OCI-LY1 (cell line): ENCODE measurements around the gene HDAC9.

Experiments used
- H2AFZ ChIP-seq: fragments of 200-600 bp; sonication (generic), shearing (Covaris generic); 2 replicates; pipeline ENCODE4 v1.6.0; 2014; ENCODE audit warnings: antibody characterized with exemption, mild to moderate bottlenecking, low read length
- H3F3A ChIP-seq: fragments of 200-600 bp; sonication (generic), shearing (Covaris generic); 2 replicates; pipeline ENCODE4 v1.6.0; 2014; ENCODE audit warnings: mild to moderate bottlenecking, antibody characterized with exemption, low read length, moderate library complexity; ENCODE audit not compliant: insufficient read depth
- H3K27ac ChIP-seq: fragments of 200-600 bp; sonication (generic); 2 replicates; pipeline ENCODE4 v1.5.1; 2014; ENCODE audit warnings: low read length, mixed run types, mild to moderate bottlenecking, low read depth; ENCODE audit not compliant: poor library complexity, severe bottlenecking
- H3K27me3 ChIP-seq: fragments of 200-600 bp; sonication (generic); 2 replicates; pipeline ENCODE4 v1.6.0; 2014; ENCODE audit warnings: antibody characterized with exemption, mild to moderate bottlenecking, low read length, moderate library complexity; ENCODE audit not compliant: insufficient read depth
- H3K36me3 ChIP-seq: fragments of 200-600 bp; sonication (generic); 2 replicates; pipeline ENCODE4 v1.6.1; 2014; ENCODE audit warnings: mild to moderate bottlenecking, antibody characterized with exemption, low read length, moderate library complexity, mixed read lengths; ENCODE audit not compliant: insufficient read depth
- H3K4me1 ChIP-seq: fragments of 200-600 bp; sonication (generic); 2 replicates; pipeline ENCODE4 v1.5.1; 2014; ENCODE audit warnings: mild to moderate bottlenecking, low read length, moderate library complexity; ENCODE audit not compliant: insufficient read depth, severe bottlenecking
- H3K4me2 ChIP-seq: fragments of 200-600 bp; sonication (generic), shearing (Covaris generic); 2 replicates; pipeline ENCODE4 v1.6.1; 2014; ENCODE audit warnings: low read length
- H3K4me3 ChIP-seq: fragments of 200-600 bp; sonication (generic); 2 replicates; pipeline ENCODE4 v1.5.1; 2014; ENCODE audit warnings: low read length, low read depth, mild to moderate bottlenecking, mixed read lengths; ENCODE audit not compliant: poor library complexity, severe bottlenecking
- H3K79me2 ChIP-seq: fragments of 200-600 bp; shearing (Covaris generic); 2 replicates; pipeline ENCODE4 v1.6.1; 2016; ENCODE audit warnings: mixed run types, low read length, mixed read lengths; ENCODE audit not compliant: insufficient read depth
- H3K9ac ChIP-seq: fragments of 200-600 bp; sonication (generic), shearing (Covaris generic); 2 replicates; pipeline ENCODE4 v1.6.1; 2014; ENCODE audit warnings: mild to moderate bottlenecking, low read length, mixed read lengths
- H3K9me2 ChIP-seq: fragments of 200-600 bp; sonication (generic), shearing (Covaris generic); 2 replicates; pipeline ENCODE4 v1.6.1; 2014; ENCODE audit warnings: low read depth, mild to moderate bottlenecking, low read length, mixed read lengths
- H3K9me3 ChIP-seq: fragments of 200-600 bp; shearing (Covaris generic); 2 replicates; pipeline ENCODE4 v1.6.1; 2014; ENCODE audit warnings: low read length, mixed read lengths
- H4K20me1 ChIP-seq: fragments of 200-600 bp; sonication (generic), shearing (Covaris generic); 2 replicates; pipeline ENCODE4 v1.6.0; 2016; ENCODE audit warnings: mild to moderate bottlenecking, low read length; ENCODE audit not compliant: insufficient read depth
- EZH2 ChIP-seq: fragments of 200-600 bp; sonication (generic), shearing (Covaris generic); IDR thresholded peaks from 2 replicates; pipeline ENCODE4 v1.8.0; 2017; ENCODE audit warnings: borderline replicate concordance, mixed run types, mild to moderate bottlenecking, antibody characterized with exemption, low read length, moderate library complexity, mixed read lengths
- TF ChIP-seq, protein P1 (sequence below): fragments of 200-600 bp; sonication (generic), shearing (Covaris generic); IDR thresholded peaks from 2 replicates; pipeline ENCODE4 v1.5.1; 2017; ENCODE audit warnings: mild to moderate bottlenecking, antibody characterized with exemption, low read length, moderate library complexity, mixed read lengths

HDAC9 gene

DNA sequence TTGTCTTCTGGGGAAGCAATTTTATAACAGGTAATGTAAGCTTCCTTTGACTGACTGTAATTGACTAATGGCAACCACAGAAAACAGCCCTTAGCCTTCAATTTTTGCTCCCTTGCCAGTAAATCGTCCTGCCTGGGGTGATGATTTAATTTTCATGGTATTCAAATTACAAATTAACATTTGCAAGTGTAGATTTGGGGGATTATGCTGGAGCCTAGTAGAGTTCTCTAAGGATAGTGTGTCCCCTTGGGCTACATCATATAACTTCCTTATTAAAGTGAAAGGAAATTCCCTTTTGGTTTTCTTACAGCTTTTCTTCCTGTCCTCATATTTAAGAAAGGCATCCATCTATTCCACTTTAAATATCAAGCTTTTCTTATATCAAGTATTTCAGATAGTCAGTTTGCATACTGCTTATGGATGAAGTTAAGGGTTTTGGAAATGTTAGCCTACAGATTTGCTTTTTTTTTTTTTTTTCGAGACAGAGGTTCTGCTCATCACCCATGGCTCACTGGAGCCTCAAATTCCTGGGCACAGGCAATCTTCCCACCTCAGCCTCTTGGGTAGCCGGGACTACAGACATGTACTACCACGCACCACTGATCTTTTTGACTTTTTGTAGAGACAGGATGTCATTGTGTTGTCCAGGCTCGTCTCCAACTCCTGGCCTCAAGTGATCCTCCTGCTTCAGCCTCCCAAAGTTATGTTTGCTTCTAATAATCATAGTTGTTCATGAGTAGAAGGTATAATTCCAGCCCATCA, 35.9 kb upstream of the HDAC9 start:
- Histone ChIP-seq H3K9ac (no peak overlapping the region), H3K79me2 (no peaks in the 10 kb centered on the region), H2AFZ (peak overlapping the region; percentile 21; the same call in 1 of the 2 replicates)

DNA sequence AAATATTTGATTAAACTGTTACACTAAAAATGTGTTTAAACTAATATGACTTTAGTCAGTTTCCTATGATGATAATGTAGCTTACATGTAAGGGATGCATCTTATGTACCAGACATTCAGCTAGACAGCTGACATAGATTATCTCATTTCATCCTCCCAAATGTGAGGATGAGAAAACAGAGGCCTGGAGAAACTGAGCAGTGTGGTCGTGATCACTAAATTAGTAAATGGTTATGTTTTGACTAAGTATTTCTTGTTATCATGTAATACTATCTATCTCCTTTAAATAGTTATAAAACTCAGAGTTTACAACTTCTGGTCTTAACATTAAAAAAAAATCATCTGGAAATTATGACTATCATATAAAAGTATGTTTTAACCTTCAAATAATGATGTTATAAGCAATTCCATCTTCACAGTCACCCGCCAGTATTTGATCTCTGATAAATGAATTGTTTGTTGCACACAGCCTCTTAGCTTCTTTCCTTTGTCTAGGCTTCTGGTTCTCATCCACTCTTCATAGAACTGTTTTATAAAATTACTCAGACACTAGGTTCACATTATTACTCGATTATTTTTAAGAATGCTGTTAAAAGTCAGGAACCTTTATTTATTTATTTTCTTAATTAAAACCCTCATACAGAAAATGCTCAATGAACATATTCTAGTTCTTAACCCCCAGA, 33.6 kb upstream of the HDAC9 start:
- Histone ChIP-seq H3K9me3 (no peaks in the 10 kb centered on the region), H3K36me3 (no peaks in the 10 kb centered on the region), H3K79me2 (no peaks in the 10 kb centered on the region), H3K4me3 (no peak overlapping the region), H3K9me2 (no peaks in the 10 kb centered on the region), H3K9ac (no peak overlapping the region), H3K27ac (no peak overlapping the region), H4K20me1 (no peaks in the 10 kb centered on the region), H3K27me3 (no peaks in the 10 kb centered on the region), H3K4me2 (no peak overlapping the region), H3K4me1 (peaks cover 24% of the 10 kb centered on the region), H2AFZ (no peak overlapping the region), H3F3A (no peaks in the 10 kb centered on the region)
- TF ChIP-seq, protein P1, sequence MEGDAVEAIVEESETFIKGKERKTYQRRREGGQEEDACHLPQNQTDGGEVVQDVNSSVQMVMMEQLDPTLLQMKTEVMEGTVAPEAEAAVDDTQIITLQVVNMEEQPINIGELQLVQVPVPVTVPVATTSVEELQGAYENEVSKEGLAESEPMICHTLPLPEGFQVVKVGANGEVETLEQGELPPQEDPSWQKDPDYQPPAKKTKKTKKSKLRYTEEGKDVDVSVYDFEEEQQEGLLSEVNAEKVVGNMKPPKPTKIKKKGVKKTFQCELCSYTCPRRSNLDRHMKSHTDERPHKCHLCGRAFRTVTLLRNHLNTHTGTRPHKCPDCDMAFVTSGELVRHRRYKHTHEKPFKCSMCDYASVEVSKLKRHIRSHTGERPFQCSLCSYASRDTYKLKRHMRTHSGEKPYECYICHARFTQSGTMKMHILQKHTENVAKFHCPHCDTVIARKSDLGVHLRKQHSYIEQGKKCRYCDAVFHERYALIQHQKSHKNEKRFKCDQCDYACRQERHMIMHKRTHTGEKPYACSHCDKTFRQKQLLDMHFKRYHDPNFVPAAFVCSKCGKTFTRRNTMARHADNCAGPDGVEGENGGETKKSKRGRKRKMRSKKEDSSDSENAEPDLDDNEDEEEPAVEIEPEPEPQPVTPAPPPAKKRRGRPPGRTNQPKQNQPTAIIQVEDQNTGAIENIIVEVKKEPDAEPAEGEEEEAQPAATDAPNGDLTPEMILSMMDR: no peak
- TF ChIP-seq EZH2: no peak

More for the DNA sequence above, 35.9 kb upstream of the HDAC9 start:
- H3F3A ChIP-seq: no peaks in the 10 kb centered on the region
- H3K27ac ChIP-seq: no peak overlapping the region
- no peaks in the 10 kb centered on the region for H3K9me3 ChIP-seq
- H3K4me3 ChIP-seq: no peak overlapping the region
- H3K27me3 ChIP-seq: no peaks in the 10 kb centered on the region
- no peaks in the 10 kb centered on the region for H3K9me2 ChIP-seq
- no peak overlapping the region for H3K4me2 ChIP-seq
- peaks cover 24% of the 10 kb centered on the region for H3K4me1 ChIP-seq
- no peak for TF ChIP-seq EZH2
- no peaks in the 10 kb centered on the region for H4K20me1 ChIP-seq
- no peaks in the 10 kb centered on the region for H3K36me3 ChIP-seq

DNA sequence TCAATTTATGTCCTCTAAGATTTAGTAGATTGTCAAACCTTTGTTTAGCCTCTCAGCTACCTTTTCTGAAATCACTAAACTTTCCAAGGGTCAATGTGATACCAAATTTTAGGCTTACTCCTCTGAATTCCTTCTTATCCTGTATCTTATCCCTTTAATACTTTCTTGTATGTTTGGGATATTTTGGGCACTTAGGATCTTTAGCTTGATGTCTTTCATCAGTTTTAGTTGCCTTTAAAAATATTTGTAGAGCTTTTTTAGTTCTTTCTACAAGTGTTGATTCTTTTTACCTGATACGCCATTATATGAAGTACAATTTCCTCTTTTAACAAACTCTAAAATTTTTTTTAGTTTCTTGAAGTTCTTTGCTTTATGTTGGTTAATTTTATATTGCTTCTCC, 30.7 kb upstream of the HDAC9 start:
- Histone ChIP-seq H3K4me1 (peaks cover under 1% of the 10 kb centered on the region), H2AFZ (no peak overlapping the region), H3F3A (no peaks in the 10 kb centered on the region), H3K9me2 (no peaks in the 10 kb centered on the region), H3K27ac (no peak overlapping the region), H3K79me2 (no peaks in the 10 kb centered on the region), H3K36me3 (no peaks in the 10 kb centered on the region), H4K20me1 (no peaks in the 10 kb centered on the region), H3K9ac (no peak overlapping the region), H3K27me3 (no peaks in the 10 kb centered on the region), H3K4me2 (no peak overlapping the region), H3K9me3 (no peaks in the 10 kb centered on the region), H3K4me3 (no peak overlapping the region)
- no peak for TF ChIP-seq EZH2
- TF ChIP-seq, protein P1: no peak
